DMS79 treated with DMSO at 0.1 percent for 48 hours (cell line): ENCODE measurements around the gene GDF2.

Experiments used
- DNase-seq: peaks from one replicate; lab custom pipeline; 2025; lab: John Stamatoyannopoulos, UW

GDF2 gene

GRCh38 chr10:47291682-47292081 lies 30.6 kb upstream of the GDF2 start:
- DNase-seq, result no peak

GRCh38 chr10:47294057-47294456 lies 28.2 kb upstream of the GDF2 start:
- no peak for DNase-seq

- no peak for DNase-seq
Measured at GRCh38 chr10:47294501-47294900, 27.8 kb upstream of the GDF2 start.

- DNase-seq, result no peak
Measured at GRCh38 chr10:47295411-47295810, 26.8 kb upstream of the GDF2 start.

- no peak for DNase-seq
Measured at GRCh38 chr10:47296156-47296894, 25.9 kb upstream of the GDF2 start.

- no peak for DNase-seq
Measured at GRCh38 chr10:47296941-47297340, 25.3 kb upstream of the GDF2 start.

- DNase-seq, result no peak
Measured at GRCh38 chr10:47297866-47298540, 24.3 kb upstream of the GDF2 start.

GRCh38 chr10:47298715-47299114 lies 23.5 kb upstream of the GDF2 start:
- no peak for DNase-seq

GRCh38 chr10:47299611-47300428 lies 22.4 kb upstream of the GDF2 start, which contains the start of gene GDF10:
GDF10 (plus strand) TSS chr10:47300197; CDS start chr10:47300652, 455 bp downstream.
- no peak for DNase-seq

GRCh38 chr10:47300429-47300931 lies 21.8 kb upstream of the GDF2 start:
- no peak for DNase-seq

GRCh38 chr10:47301833-47302232 lies 20.4 kb upstream of the GDF2 start:
- DNase-seq, result no peak

GRCh38 chr10:47303105-47303504 lies 19.1 kb upstream of the GDF2 start:
- DNase-seq, result no peak

GRCh38 chr10:47303866-47304265 lies 18.4 kb upstream of the GDF2 start:
- no peak for DNase-seq

GRCh38 chr10:47305566-47305965 lies 16.7 kb upstream of the GDF2 start:
- DNase-seq, result no peak

GRCh38 chr10:47306387-47307210 lies 15.7 kb upstream of the GDF2 start:
- no peak for DNase-seq

- DNase-seq, result no peak
Measured at GRCh38 chr10:47307381-47307780, 14.9 kb upstream of the GDF2 start.

GRCh38 chr10:47308775-47309174 lies 13.5 kb upstream of the GDF2 start:
- no peak for DNase-seq

GRCh38 chr10:47309408-47310089 lies 12.7 kb upstream of the GDF2 start:
- DNase-seq, result no peak

- DNase-seq, result no peak
Measured at GRCh38 chr10:47310090-47310505, 12.2 kb upstream of the GDF2 start.

- DNase-seq, result peak; percentile 76
Measured at GRCh38 chr10:47311193-47311931, 10.9 kb upstream of the GDF2 start.
